Adrenal gland (tissue), 5 donors: ENCODE measurements around the gene MCAM.

Source experiments
- POLR2A ChIP-seq, 2 donors: fragments of 450-650 bp; IDR thresholded peaks; one replicate each; pipeline ENCODE4 v1.6.1; 2017; ENCODE audit warnings: antibody characterized with exemption in 2 of 2, mild to moderate bottlenecking in 2 of 2, moderate library complexity in 1 of 2
- TF ChIP-seq, protein P1 (sequence below), 6 experiments: fragments of 450-650 bp in 4 of 6; fragments of 200-600 bp in 2 of 6; sonication (generic) in 1 of 6; IDR thresholded peaks; 1 replicate in 5 of 6; 2 replicates in 1 of 6; pipeline versions ENCODE4 v1.5.1 to v1.8.0; 2016 to 2021; ENCODE audit warnings: antibody characterized with exemption in 6 of 6, mild to moderate bottlenecking in 2 of 6, moderate library complexity in 1 of 6
- donor health status: DM: no; HTN: no; CAD: no.

DNA sequence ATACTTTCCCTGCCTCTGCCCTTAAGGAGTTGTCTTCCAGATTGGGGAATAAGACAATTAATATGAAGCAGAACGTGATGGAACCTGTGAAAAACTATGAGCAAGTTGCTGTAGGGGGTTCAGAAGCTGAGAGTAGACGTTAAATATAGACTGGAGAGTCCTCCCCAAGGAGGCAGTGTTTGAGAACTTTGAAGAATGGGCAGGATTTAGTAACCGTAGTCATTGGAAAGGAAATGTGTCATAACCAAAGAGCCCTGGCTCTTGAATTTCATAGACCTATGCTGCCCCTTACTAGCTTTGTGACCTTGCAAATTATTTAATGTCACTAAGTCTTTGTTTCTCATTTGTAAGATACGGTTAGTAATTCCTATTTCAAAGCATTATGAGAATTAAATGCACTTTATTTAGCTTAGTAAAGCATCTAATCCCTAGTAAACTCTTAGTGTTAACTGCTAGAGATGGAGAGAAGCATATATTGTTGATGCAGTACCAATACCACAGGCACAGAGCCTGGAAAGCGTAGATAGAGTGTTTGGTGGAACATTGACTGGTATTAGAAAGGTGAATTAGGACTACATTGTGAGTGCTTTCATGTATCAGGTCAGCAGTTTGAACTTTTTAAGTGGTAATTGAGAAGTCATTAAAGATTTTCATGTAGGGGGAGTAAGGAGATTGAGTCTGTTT lies 54.1 kb downstream of the MCAM start:
- TF ChIP-seq, protein P1, sequence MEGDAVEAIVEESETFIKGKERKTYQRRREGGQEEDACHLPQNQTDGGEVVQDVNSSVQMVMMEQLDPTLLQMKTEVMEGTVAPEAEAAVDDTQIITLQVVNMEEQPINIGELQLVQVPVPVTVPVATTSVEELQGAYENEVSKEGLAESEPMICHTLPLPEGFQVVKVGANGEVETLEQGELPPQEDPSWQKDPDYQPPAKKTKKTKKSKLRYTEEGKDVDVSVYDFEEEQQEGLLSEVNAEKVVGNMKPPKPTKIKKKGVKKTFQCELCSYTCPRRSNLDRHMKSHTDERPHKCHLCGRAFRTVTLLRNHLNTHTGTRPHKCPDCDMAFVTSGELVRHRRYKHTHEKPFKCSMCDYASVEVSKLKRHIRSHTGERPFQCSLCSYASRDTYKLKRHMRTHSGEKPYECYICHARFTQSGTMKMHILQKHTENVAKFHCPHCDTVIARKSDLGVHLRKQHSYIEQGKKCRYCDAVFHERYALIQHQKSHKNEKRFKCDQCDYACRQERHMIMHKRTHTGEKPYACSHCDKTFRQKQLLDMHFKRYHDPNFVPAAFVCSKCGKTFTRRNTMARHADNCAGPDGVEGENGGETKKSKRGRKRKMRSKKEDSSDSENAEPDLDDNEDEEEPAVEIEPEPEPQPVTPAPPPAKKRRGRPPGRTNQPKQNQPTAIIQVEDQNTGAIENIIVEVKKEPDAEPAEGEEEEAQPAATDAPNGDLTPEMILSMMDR (IDR thresholded peaks at IDR 0.05), result no peak
- TF ChIP-seq POLR2A (IDR thresholded peaks at IDR 0.05), result no peak
